Ovary (tissue), 9 donors: ENCODE measurements around the gene FGFR3. TPM values are rescaled to one million over a fixed set of nuclear protein-coding genes. Genes with fewer than 3 reads are reported as not detected.

Experiments
- DNase-seq, 5 donors: peaks; one replicate each; pipeline ENCODE4 v3.0.0-alpha.2; 2019 to 2020
- H3K27ac ChIP-seq, 2 donors: fragments of 200-600 bp; one replicate each; pipeline versions ENCODE4 v1.5.1 to v1.8.0; 2019 to 2022
- H3K27me3 ChIP-seq: fragments of 200-600 bp; one replicate; pipeline ENCODE4 v1.8.0; 2022
- H3K36me3 ChIP-seq: fragments of 200-600 bp; sonication (generic); one replicate; pipeline ENCODE4 v1.5.1; 2019
- H3K4me1 ChIP-seq: one replicate; pipeline ENCODE4 v1.8.1; 2013; ENCODE audit warnings: mild to moderate bottlenecking, moderate library complexity; ENCODE audit not compliant: insufficient read depth
- H3K4me3 ChIP-seq: fragments of 200-600 bp; sonication (generic); one replicate; pipeline ENCODE4 v1.5.1; 2017
- H3K9me3 ChIP-seq, 2 donors: fragments of 200-600 bp in 1 of 2; sonication (generic) in 1 of 2; one replicate each; pipeline versions ENCODE4 v1.5.1 to v1.8.1; 2013 to 2019; ENCODE audit warnings: mild to moderate bottlenecking in 1 of 2, moderate library complexity in 1 of 2
- EP300 ChIP-seq: sonication (generic); formaldehyde crosslinking; IDR thresholded peaks from one replicate; pipeline ENCODE4 v1.6.1; 2017; ENCODE audit warnings: antibody characterized with exemption
- POLR2A ChIP-seq: fragments of 450-650 bp; IDR thresholded peaks from one replicate; pipeline ENCODE4 v1.6.1; 2017; ENCODE audit warnings: antibody characterized with exemption, mild to moderate bottlenecking, moderate library complexity
- WGBS, 3 donors: extraction: QIAGEN DNeasy Blood & Tissue Kit in 1 of 3; methylation state at CpG; one replicate each; pipeline versions ENCODE4 v1.1.5 to v1.1.7; 2013 to 2017; 5-methylcytosine and 5-hydroxymethylcytosine counted together
- intact Hi-C, 4 donors: fragments of 100-400 bp; cut with DNase I; formaldehyde crosslinking; loops; one replicate each; pipeline versions ENCODE4 v1.11.0 to v1.15.1; 2022 to 2023
- polyA plus RNA-seq, 2 donors: library from polyadenylated mRNA; stranded (reverse); fragments of 200-250 nt in 1 of 2; fragments of 350-450 nt in 1 of 2; fragmentation: Illumina TruSeq in 1 of 2; extraction: RNeasy Lipid Tissue Mini Kit (QIAGEN cat#74804) in 1 of 2; gene quantifications; one replicate each; pipeline ENCODE4 v1.2.3, GENCODE V29; 2013 to 2014
- total RNA-seq, 7 donors: library from RNA; depleted of rRNA in 2 of 7; stranded (reverse); fragments of >200 nt in 2 of 7; fragmentation: NEBNext Ultra II Directional in 3 of 7; extraction: Animal tissue kit (Norgen Biotek cat#: 25700) in 3 of 7; gene quantifications; one replicate each; pipeline versions ENCODE4 v1.1.0 to v1.2.4, GENCODE V29; 2016 to 2023
- TF ChIP-seq, protein P1 (sequence below), 3 donors: fragments of 450-650 bp in 2 of 3; fragments of 200-600 bp in 1 of 3; IDR thresholded peaks; one replicate each; pipeline versions ENCODE4 v1.5.1 to v1.8.0; 2016 to 2022; ENCODE audit warnings: antibody characterized with exemption in 3 of 3, mild to moderate bottlenecking in 1 of 3
- donor health status: DM: no; HTN: no; CAD: no; lungs with moderate emphysema.
- donor health status: DM: no; HTN: no; CAD: no.
- donor health status: Bipolar disorder and iron deficiency.
- donor health status: DM: yes; HTN: yes; CAD: no.
- donor health status: DM: no; HTN: no; CAD: no.
- donor health status: DM: yes; HTN: yes; CAD: no.

FGFR3 gene
- total and polyA plus RNA-seq, 9 donors = 0.12 to 9.2 (median 0.57) TPM

DNA sequence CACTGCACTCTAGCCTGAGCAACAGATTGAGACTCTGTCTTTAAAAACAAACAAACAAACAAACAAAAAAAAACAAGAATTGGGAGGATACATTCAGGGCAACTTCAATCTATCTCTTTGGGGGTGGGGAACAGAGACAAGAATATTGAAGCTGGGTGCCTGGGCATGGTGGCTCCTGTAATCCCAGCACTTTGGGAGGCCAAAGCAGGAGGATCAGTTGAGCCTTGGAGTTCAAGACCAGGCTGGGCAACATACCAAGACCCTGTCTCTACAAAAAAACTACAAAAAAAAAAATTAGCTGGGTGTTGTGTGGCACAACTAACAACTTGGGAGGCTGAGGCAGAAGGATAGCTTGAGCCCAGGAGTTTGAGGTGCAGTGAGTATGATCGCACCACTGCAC is 61.7 kb downstream of the FGFR3 start:
- no peak for DNase-seq
- Histone ChIP-seq H3K9me3 (no peaks in the 10 kb centered on the region), H3K4me3 (peak overlapping the region; percentile 84), H3K36me3 (no peaks in the 10 kb centered on the region), H3K27ac (no peak overlapping the region), H3K27me3 (no peaks in the 10 kb centered on the region), H3K4me1 (peaks cover 15% of the 10 kb centered on the region)
- WGBS, 3 donors = 35 to 60% (median 44%) methylated on average over 1 of the region's 1 CpG
- intact Hi-C loops = no loop called here
- TF ChIP-seq POLR2A (no peak), EP300 (no peak)
- TF ChIP-seq, protein P1, sequence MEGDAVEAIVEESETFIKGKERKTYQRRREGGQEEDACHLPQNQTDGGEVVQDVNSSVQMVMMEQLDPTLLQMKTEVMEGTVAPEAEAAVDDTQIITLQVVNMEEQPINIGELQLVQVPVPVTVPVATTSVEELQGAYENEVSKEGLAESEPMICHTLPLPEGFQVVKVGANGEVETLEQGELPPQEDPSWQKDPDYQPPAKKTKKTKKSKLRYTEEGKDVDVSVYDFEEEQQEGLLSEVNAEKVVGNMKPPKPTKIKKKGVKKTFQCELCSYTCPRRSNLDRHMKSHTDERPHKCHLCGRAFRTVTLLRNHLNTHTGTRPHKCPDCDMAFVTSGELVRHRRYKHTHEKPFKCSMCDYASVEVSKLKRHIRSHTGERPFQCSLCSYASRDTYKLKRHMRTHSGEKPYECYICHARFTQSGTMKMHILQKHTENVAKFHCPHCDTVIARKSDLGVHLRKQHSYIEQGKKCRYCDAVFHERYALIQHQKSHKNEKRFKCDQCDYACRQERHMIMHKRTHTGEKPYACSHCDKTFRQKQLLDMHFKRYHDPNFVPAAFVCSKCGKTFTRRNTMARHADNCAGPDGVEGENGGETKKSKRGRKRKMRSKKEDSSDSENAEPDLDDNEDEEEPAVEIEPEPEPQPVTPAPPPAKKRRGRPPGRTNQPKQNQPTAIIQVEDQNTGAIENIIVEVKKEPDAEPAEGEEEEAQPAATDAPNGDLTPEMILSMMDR (IDR thresholded peaks at IDR 0.05) = no peak

DNA sequence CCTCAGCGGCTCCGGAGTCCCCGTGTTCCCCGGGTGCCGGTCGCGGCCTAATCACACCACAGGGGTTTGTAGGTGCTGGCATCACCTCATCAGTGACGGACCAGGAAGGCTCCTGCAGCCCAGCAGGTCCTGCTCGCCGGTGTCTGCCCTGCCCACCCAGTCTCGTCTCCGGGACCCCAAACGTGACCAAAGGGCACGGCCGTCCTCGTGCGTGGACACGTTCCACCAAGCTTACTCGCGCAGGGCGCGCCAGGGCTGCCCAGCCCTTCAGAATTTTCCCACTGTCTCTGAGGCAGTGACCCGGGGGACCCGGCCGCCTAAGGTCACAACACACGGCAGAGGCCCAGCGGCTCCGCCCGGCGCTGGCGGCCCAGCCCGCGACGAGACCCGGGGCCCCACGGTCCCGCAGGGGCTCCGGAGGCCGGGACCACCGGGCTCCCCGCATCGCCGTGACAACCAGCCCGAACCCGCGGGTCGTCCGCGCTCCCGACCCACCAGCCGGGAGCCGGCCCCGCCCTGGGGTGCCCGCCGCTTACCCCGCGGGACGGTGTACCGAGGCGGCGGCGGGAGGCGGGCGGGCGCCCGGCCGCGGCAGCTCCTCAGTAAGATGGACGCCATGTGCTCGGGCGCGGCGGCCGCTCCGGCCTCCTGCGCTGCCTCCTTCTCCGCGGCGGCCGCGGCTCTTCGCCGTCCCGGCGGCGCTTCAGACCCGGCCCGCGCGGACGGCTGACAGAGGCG is 62.4 kb downstream of the FGFR3 start:
- Histone ChIP-seq H3K4me1 (peaks cover 15% of the 10 kb centered on the region), H3K27me3 (no peaks in the 10 kb centered on the region), H3K36me3 (no peaks in the 10 kb centered on the region), H3K27ac (peak overlapping the region; percentile 35 to 75), H3K9me3 (no peaks in the 10 kb centered on the region), H3K4me3 (peak overlapping the region; percentile 84)
- peak; percentile 29 to 68 (median 53) for DNase-seq
- TF ChIP-seq, protein P1 (IDR thresholded peaks at IDR 0.05) = no peak
- TF ChIP-seq EP300 (no peak), POLR2A (no peak)
- WGBS, 3 donors = 1 to 2% (median 1%) methylated on average over 10 to 92 of the region's 92 CpGs
- intact Hi-C loops = no loop called here

DNA sequence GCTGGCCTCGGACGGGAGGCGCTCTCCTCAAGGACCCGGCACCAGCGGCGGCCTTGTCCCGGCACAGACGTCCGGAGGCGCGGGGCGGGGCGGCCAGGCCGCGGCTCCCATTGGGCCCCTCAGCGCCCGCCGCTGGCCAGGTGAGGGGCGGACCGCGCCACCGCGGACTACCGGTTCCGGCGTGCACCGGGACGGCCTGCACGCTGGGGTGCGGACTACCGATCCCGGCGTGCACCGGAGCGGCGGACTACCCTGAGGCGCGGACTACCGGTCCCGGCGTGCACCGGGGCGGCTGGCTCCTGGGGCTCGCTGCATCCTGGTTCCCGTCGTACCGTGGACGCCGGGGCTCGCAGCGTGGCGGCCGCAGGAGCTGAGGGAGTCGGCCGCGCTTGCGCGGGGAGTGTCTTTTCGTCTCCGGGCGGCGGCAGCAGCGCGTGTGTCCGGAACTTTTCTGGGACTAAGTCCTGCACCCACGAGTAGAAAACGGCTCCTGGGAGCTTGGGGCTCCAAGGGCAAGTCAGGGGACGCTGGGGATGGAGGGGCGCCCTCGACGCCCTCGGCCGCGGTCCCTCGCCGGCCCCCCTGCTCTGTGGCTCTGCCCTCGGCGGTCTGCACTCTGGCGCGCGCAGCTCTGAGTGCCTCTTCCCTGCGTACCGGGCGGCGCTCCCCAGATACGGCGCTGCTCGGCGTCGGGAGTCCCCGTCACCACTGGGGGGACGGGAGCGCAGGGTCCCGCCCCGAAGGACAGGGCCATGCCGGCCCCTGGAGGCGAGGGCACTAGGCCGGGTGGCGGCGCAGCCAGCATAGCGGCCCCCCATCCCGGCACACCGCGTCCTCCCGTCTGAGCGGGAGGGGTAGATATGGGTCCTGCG is 63.2 kb downstream of the FGFR3 start, which contains the start of gene LETM1:
Gene LETM1 (minus strand): TSS at position 86 of the 872 bp plus-strand sequence. CDS start 206 bp downstream, outside the sequence.
- Histone ChIP-seq H3K27me3 (no peaks in the 10 kb centered on the region), H3K36me3 (no peaks in the 10 kb centered on the region), H3K9me3 (no peaks in the 10 kb centered on the region), H3K4me1 (peaks cover 11% of the 10 kb centered on the region), H3K4me3 (peak within 1 kb of the TSS; percentile 84), H3K27ac (peak within 1 kb of the TSS; percentile 58 to 75)
- peak; percentile 93 to 97 (median 94) for DNase-seq
- intact Hi-C loops = no loop called here
- 0 to 1% (median 0%) methylated on average over 41 to 107 of the region's 107 CpGs for WGBS, 3 donors
- TF ChIP-seq POLR2A = peak; percentile 43
- no peak for TF ChIP-seq EP300

DNA sequence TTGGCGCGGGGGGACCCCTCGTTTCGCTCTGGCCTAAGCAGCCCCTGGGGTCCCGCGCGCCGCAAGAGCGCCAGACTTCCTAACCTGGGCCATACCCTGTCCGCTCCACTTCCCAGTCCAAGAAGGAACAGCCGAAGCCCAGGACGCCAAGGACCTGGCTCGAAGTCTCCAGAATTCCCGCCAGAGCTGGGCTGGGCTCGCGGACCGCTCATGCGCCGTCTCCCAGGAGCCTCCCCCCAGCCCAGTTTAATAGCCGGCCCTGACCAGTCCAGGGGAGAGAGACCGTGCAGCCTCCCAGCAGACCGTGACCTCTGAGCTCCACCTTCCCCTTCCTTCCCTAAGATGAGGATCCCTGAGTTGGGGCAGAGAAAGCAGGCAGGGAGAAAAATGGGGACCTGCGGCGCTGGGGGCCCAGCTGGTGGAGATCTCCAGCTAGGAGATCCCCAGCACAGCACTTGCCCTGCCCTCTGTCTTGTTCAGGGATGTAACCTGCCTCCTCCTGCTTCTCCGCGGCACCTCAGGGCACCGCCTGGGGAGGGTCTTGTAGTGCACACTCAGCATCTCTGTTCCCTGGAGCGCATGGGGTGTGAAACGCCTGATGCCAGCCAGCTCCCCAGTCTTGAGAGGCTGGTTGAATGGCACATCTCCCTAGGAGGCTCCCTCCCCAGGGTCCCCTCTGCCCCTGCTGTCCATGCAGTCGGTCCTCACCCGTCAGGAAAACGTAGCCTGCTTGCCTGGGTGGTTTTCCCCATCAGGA is 64.0 kb downstream of the FGFR3 start:
- peaks cover 6% of the 10 kb centered on the region for H3K4me1 ChIP-seq
- no peaks in the 10 kb centered on the region for H3K36me3 ChIP-seq
- no peaks in the 10 kb centered on the region for H3K27me3 ChIP-seq
- TF ChIP-seq POLR2A (no peak), EP300 (no peak)
- TF ChIP-seq, protein P1 (IDR thresholded peaks at IDR 0.05) = no peak
- peak overlapping the region; percentile 51 to 58 for H3K27ac ChIP-seq
- peak overlapping the region; percentile 84 for H3K4me3 ChIP-seq
- WGBS, 3 donors = 16 to 19% (median 17%) methylated on average over 31 to 32 of the region's 32 CpGs
- intact Hi-C loops = no loop called here
- no peaks in the 10 kb centered on the region for H3K9me3 ChIP-seq
- DNase-seq = peak; percentile 35 to 71 (median 53)
